NCI-H187 treated with DMSO at 0.1 percent for 48 hours (cell line): ENCODE data around the gene SRGAP3.

ENCODE experiments used
- DNase-seq: peaks from one replicate; lab custom pipeline; 2025; lab: John Stamatoyannopoulos, UW

Gene SRGAP3

DNA sequence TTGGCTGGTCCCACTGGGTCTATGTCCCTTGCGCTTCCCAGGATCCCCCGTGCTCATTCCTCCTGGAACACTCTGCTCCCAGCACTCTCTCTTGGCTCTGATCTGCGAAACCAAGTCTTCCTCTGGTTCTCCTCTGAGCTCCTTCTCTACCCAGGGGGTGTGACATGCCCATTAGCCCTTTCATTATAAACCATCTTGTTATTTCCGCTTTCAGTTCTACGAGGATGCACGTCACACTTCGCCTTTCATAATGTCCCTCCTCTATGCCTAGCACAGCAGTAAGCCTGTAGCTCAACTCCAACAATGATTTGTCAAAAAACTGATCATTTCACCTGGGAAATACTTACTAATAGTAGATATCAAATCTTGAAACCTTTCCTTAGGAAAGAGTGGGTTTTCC lies 234.2 kb downstream of the SRGAP3 start:
- DNase-seq = no peak

DNA sequence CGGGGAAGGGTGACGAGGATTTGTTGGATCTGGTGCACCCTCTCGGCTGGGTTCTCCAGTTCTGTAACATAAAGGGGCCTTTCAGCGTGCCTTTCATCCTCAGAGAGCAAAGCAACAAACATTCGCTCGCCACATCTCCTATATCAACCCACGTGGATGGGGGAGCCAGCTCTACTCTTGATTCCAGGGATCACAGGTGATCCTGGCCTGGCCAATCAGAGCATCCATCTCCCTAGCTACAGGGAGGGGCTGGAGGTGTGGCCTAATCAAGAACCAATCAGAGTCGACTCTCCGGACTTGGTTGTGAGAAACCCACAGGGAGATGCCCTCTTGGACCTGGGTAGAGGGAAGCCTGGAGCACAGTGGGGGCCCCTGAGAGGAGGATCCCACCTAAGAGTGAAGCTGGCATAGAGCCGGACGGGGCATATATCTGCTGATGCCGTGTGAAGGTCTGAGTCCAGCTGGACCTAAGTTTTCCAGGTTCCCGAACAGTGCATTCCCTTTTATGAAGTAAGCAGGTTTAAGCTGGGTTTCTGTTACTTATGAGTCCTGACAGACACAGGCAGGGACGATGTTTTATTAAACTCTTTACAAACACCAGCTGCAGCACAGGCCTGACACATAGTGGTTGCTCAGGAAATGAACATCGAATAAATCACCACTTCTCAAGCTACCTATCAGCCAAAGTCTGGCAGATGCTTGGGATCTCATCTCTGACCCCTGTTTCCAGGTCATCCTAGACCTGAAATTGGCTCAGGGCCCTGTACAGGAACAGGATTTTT lies 235.5 kb downstream of the SRGAP3 start:
- no peak for DNase-seq

DNA sequence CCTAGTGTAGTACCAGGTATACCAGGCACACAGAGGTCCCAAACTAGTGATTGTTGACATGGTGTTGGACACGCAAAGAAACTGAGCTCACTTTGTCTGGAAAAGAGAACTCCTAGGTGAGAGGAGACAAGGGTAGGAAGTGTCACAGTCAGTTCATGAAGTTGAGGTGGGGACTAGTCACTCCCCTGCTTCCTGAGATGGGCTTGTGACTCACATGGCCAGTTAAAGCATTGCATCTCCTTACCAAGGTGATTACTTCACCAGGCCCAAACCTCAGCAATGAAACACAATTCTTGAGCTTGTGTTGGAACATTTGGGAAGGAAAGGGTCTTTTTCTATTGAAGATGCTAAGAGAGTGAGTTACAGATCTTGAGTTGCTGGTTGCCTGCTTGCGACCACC lies 236.9 kb downstream of the SRGAP3 start:
- no peak for DNase-seq

DNA sequence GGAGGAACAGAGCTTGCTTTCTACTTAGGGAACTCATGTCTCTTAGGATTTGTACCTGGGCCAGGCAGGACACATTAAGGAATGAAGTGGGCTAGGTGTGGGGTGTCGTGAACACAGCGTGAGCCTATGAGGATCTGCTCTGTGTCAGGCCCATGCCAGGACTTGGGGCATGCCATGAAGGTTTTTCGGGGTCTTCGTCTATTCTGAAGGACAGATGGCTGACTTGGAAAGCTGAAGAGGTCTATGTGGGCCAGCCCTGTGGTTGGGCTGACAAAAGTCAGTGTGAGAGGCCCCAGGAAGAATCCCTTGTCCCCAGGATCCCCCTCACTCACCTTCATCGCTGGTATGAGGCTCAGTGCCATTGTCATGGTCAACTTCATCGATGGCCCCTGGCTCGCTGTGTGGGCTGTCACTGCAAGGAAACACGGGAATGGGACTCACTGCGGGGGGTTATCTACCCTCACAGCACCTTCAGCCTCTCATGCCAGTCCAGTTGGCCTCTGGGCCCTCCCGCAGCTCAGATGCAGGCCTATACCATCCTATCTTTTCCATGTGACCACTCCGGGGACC lies 239.4 kb downstream of the SRGAP3 start:
- DNase-seq = no peak

DNA sequence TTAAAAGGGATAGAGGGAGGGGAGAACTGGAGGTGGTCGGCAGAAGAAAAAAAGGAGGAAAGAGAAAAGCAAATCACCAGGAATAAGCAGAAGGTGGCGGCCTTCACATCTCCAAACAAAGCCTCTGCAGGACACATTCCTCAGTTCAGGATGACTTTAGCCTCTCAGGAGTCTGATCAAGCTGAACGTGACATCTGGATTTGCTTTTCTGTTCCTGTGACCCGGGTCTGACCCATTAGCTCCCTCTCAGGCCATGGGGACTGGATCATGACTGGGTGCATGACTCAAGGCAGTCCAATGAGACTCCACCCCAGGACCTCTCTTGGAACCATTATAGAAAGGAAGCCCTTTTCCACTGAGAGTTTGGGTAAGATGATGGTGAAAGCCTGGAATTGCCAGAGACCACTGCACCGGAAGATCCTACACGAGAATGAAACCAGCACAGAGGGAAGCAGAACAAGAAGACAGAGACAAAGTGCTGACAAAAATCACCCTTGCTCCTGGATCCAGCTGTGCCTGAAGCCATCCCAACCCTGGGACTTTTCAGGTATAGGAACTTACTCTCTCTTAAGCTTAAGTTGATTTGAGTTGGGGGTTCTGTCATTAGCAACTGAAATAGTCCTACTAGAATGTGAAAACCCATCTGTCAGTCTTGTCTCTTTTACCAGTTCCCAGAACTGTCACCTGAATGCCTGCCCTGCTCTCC lies 240.7 kb downstream of the SRGAP3 start:
- DNase-seq = no peak

DNA sequence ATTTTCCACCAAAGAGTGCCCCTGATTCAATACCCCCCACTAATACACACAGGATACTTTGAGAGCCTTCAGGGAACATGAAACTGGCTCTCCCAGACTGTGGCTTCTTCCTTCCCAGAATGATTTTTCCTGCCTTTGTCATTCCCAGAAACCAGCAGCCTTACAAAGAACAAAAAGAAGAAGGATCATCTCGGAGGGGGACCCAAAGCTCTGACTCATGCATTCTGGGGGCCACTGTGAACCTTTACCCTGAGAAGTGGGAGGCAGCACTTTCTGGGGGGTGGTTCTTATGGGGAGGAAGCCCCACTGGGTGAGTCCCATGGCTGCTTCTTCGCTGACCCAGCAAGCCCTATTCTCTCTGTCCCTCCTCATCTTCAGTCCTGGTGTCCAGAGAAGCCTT lies 241.5 kb downstream of the SRGAP3 start:
- no peak for DNase-seq

DNA sequence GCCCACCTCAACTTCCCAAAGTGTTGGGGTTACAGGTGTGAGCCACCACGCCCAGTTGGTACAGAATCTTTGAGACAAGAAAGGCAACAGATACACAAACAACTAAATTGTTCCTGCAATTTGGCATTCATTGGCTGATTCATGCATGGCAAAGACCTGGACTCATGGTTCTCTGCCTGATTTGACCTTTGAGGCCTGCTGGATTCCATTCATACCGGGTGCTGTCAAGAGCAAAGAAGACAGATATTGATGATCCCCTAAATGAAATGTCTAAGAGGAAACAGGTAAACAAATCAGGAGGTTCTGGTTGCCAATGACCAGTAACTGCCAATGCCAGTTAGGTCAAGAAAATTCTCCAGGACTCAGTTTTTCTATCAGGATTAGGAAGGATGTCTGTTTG lies 242.2 kb downstream of the SRGAP3 start:
- no peak for DNase-seq

DNA sequence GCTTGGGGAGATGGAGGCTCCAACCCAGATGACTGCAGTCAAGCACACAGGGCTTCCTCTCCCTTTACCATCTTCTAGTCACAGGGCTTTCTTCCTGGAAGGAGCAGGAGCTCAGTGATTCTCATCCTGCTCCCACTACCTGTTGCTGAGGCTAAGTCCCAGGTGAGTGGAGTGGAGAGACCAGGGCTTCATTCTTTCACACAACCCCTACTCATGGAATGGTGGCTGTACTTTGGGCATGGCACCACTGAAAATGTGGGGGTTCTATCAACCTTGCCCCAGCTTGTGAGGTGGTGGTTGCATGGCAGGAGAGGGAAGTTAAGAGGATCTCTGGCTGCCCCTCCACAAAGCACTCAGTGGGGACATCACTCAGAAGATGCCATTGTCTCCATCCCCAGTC lies 249.4 kb downstream of the SRGAP3 start:
- DNase-seq = no peak

DNA sequence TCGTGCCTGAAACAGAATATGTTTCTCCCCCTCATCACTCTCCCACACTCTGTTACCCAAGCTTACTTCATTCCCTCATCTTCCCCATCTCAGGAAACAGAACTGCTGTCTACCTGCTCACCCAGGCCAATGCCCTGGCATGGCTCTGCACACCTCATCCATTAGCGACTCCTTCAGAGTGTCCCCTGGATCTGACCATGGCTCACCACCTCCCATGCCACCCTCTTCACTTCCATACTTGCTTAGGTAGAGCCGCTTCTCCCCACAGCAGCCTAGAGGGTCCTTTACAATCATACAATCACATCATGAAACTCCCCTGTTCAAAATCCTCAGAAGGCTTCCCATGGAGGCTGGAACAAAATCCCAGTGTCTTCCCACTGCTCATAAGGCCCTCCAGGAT lies 252.3 kb downstream of the SRGAP3 start:
- no peak for DNase-seq

DNA sequence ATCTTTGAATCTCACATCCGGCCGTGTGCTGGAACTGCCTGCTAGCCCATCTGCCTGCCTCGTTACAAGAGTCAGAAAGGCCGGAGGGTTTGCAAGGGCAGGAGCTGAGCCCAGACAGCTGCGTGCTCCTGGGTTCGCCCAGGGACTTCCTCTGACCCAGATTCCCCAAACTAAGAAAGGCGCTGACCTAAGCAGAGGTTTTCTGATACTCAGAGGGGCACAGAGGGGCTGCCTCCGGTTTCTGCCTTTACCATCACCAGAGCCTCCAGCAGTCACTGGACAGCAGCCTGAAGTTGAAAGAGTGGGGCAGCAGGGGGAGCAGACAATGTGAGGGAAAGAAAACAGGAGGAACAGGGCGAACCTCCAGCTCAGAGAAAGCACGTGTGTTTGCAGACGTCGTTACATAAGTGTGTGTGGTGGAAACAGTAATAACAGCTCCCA lies 252.7 kb downstream of the SRGAP3 start:
- DNase-seq = no peak

DNA sequence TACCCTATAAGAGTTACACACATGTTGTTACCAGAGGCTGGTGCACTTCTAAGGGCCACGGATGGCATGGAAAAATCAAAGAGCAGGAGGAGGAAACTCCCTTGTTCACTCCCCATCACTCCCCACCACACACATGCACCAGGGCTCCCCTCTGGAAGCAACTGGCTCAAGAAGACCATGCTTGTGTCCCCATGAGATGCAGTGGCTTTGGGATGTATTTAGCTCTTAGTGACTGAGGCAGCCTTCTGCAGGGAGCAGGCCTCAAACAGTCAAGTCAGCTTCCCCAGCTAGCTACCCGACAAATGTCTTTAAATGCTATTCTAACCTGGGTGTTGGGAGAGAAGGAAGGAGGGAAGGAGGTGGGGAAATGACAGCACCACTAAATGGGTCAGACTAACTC lies 253.2 kb downstream of the SRGAP3 start:
- DNase-seq = no peak

DNA sequence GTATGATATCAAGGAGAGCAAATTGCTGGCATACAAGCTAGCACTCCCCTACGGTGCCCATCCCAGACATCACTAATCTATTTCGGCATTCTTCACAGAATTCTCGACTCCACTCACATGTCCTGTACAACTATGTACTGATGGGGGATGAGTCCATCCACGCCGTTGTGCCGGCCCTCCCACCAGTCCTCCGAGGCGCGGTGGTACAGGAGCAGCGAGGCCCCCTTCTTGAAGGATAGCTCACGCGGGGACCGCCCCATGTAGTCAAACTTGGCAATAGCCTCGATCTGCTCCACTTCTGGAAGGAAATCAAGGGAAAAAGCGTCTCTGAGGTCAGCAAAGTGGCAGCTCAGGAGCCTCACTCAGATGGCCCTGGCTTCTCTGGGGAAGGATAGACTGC lies 255.2 kb downstream of the SRGAP3 start:
- DNase-seq = no peak

DNA sequence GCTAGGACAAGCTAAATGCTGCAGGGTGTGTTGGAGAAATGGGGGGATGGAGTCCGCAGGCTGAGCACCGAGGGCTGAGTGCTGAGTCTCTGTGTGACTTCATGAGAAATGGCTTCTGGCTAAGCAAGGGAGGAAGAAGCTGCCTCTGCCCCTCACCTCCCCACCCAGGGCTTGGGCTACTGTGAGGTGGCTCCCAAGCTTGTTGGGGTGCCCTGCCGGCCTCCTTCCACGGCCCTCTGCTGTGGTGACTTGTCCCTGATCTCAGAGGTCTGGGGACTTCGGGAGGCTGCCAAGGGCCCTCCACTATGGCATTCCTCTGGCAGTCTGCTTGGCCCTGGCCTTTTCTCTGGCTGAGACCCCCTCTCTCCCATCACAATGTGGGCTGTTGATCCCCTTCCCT lies 256.1 kb downstream of the SRGAP3 start:
- DNase-seq = no peak

DNA sequence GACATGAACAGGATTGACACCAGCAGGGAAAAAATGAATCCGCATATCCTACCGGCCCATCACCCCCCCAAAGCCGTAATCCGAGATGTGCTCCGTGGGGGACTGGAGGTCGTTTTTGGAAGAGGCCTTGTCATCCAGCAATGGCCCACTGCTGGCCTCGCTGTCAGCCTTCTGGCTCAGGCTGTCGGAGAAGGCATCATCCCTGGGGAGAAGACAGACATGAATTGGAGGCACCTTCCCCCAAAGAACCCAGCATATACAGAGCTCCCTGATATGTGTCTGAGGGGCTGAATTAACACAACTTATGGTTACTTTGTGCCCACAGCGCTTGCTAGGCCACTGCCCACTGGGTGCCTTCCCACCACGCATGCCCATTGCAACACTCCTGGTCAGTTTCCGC lies 256.6 kb downstream of the SRGAP3 start:
- no peak for DNase-seq

DNA sequence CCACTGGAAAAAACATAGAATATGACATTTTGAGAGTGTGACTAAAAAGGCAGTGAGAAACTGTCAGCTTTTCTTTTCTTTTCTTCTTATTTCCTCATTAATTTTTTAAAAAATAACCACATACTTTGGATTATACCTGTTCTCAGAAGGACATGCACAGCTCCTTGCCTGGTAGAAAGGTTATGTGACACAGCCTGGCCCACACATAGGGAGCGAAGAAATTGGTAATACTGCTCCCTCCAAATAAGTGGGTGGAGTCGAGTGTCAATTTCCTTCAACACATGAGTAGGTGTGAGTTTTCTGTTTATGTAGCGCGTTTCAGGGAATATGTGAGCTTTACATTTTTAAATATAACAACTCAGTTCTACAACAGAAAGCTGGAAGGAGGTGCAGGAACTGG lies 257.2 kb downstream of the SRGAP3 start:
- no peak for DNase-seq

DNA sequence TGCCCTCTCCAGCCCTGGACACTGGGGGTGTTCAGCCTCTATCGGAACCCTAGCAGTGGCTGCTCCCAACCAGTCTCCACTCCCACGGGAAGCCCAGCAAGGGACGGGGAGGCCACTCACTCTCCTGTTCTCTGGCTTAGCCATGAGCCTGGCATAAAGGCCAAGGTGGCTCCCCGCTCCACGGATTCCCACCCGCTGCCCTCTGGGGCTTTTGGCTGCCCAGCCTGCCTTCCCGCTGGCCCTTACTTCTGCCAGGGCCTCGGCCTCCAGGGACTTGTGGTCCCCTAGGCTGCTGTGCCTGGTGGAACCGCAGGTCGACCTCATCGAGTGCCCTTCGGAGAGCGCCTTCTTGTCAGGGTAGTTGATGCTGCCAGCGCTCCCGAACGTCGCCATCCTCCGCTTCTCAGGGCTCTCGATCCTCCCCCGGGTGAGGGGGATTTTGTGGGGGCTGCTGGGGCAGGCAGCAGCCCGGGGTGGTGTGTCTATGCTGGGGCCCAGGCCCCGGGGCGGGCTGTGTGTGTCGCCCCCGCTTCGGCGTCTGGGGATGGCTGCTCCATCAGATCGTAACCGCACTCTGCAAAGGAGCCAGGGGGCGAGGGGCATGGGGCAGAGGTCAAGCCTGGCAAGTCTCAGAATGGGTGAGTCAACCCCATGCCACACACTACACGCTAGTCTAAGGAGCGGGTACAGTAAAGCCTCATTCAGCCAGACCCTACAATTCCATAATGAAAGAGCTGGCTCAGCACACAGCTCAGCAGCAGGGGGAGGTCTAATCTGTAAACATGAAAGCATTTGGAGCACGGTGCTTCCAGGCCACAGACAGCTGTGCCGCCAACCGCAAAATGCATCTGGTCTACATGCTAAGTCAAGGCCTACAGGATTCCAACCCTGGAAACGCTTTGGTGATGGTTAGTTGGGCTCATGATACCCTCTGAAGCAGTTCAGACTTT lies 258.9 kb downstream of the SRGAP3 start:
- no peak for DNase-seq

DNA sequence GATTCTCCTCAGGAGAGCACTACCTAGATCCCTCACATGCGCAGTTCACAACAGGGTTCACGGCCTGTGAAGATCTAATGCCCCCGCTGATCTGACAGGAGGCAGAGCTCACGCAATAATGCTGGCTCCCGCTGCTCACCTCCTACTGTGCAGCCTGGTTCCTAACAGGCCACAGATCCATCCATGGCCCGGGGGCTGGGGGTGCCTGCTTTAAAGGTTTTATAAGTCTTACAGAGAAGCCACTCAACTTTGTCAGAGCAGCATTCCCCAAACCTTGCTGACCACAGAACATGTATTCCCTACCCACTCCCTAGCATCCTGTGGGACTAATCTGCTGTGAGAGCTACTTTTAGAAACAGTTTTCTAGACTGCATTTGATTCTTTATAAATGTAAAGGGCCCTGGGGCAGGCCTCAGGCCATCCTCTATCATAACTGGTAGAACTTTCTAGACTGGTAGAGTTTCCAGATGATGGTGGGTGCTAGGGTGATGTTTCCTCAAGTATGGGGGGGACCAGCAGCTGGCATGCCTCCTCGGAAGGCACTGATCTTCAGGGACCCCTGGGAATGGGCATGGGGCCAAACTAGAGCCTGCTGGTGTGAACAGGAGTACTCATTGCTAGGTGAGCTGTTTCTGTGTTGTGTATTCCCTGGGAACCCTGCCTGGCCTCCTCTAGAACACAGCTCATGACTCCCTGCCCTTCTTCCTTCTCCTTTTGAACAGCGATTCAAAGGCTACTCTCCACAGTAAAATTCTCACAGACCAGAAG lies 260.5 kb downstream of the SRGAP3 start:
- DNase-seq = no peak

DNA sequence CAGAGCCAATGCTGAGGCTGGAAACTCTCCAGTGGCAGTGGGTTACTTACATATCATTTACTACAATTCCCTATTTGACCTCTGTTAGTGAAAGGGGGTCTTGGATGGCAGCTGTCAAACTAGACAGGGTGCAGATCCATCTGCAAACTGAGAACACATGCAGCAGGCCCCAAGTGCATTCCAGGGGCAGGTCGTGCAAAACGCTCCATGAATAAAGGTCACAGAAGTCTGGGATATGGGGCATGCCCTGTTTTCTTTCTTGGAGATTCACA lies 261.1 kb downstream of the SRGAP3 start:
- no peak for DNase-seq

DNA sequence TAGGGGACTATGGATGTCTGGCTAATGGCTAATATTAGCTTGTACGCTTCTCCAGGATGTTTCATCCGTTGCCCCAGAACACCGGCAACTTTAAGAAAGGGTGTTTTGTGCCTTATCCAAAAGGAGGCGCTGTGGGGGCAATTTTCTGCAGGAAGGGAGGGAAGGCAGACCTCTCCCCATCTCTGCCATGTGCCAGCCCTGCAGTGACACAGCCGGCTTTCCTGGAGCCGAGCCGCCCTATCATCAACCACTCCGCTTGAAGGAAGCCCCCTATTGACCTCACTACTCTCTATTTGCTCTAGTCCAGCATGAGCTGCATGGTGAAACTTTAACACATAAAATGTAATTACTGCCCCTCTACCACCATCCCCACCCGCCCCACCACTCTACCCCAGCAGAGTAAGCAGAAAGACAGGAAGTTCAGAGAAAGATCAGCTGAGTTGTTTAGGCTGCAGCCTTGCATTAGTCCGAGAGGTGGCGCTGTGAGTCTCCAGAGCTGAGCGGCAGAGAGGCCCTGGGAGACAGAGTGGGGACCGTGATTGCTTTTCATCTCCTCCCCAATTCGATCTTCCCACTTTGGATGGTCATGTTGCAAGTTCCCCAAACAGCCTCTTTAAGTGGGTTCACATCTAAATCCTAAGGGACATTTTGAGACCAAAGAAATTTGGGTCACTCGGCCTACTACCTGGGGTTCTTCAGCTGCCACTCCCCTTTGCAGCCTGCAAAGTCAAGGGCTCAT lies 261.6 kb downstream of the SRGAP3 start:
- no peak for DNase-seq

DNA sequence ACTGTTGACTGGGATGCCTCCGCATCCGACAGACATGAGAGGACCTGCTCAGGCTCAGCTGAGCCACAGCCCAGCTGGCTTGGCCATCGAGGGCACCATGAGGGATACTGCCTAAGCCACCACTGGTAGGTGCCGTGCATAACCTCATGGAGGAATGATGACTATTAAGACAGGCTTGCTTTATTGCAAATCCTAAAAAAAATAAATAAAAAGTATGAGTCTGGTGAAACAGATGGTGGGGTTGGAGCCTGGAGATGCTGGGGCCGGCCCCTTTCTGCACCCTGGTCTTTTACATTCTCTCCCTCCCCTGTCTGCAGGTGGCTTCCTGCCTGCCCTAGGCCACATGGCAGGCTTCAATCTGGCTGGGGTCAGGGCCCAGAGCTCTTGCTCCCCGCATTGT lies 262.2 kb downstream of the SRGAP3 start:
- DNase-seq = no peak

DNA sequence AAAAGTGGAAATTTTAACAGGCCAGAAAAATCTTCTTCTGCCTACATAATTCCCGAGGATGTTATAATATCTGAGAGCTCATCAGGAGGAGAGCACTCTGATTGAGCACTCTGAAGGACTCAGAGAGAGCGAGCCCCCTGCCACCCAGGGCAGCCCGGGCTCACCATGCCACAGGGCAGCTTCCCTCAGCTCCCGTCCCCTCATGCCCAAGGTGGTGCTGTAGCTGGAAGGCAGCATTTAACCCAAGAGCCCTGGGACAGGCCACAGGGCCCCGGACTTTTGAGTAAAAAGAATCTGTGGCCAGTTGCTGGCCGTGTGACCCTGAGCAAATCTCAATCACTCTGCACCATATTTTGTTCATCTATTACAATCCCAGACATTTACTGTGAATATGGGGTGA lies 262.7 kb downstream of the SRGAP3 start:
- DNase-seq = no peak
